GM18507 (cell line): ENCODE results near the gene SUPT20HL1.
"Not testable (repeated sequence)": the region's sequence is repeated elsewhere in the genome, so short reads cannot be mapped to it uniquely, and the experiment has no call there.

Experiments used
- DNase-seq: peaks from one replicate; pipeline ENCODE4 v3.0.0; 2011; ENCODE audit warnings: low read depth; ENCODE audit not compliant: insufficient read length; ENCODE audit errors: extremely low spot score
- FAIRE-seq: peaks from 2 replicates; lab custom pipeline; 2011; peaks lifted over from hg19 to GRCh38; lab: Jason Lieb, UNC

The SUPT20HL1 gene

DNA sequence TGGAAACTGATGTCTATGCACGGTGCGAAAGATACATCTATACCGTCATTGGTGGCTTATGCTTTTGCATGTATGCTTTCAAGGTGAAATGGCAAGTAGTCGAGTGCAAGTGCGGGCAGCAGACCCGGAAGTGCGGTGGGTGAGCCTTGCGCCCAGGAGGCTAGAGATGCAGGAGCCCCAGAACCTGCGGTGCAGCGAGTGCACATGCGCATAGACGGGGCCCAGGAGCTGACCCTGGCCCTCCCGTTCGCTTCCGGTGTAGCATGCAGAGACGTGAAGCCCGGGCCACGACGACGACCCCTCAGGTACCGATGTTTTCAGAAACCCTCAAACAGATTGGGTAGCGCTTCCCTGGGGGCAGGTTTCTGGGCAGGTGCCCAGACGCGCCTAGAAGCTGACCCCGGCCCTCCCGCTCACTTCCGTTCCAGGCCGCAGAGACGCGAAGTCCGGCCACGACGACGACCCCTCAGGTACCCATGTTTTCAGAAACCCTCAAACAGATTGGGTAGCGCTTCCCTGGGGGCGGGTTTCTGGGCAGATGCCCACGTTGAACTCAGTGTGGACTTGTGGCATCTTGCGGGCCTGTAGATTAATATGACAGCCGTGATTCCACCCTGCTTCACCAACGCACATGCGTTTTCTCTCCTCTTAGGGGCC is 1.8 kb downstream of the SUPT20HL1 start:
- not testable (repeated sequence) for FAIRE-seq, DNase-seq

DNA sequence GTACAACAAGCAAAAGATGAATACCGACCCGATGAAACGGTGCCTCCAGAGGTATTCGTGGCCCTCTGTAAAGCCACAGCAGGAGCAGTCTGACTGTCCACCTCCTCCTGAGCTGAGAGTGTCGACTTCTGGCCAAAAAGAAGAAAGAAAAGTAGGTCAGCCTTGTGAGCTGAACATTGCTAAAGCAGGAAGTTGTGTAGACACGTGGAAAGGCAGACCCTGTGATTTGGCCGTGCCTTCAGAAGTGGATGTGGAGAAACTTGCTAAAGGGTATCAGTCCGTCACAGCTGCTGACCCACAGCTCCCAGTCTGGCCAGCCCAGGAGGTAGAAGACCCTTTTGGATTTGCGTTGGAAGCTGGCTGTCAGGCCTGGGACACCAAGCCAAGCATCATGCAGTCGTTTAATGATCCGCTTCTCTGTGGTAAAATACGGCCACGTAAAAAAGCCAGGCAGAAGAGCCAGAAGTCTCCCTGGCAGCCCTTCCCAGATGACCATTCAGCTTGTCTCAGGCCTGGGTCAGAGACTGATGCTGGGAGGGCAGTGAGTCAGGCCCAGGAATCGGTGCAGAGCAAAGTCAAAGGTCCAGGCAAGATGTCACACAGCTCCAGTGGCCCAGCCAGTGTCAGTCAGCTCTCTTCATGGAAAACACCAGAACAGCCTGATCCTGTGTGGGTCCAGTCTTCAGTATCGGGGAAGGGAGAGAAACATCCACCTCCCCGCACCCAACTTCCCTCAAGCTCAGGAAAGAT is 3.2 kb downstream of the SUPT20HL1 start:
- not testable (repeated sequence) for DNase-seq, FAIRE-seq

DNA sequence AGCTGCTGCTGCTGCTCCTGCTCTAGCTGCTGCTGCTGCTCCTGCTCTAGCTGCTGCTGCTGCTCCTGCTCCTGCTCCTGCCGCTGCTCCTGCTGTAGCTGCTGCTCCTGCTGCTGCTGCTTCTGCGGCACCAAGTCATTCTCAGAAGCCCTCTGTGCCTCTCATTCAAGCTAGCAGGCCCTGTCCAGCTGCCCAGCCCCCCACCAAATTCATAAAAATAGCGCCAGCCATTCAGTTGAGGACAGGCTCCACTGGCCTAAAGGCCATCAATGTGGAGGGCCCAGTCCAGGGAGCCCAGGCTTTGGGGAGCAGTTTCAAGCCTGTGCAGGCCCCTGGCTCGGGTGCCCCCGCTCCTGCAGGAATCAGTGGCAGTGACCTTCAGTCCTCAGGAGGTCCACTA is 3.9 kb downstream of the SUPT20HL1 start:
- no peak for FAIRE-seq
- DNase-seq, result no peak

DNA sequence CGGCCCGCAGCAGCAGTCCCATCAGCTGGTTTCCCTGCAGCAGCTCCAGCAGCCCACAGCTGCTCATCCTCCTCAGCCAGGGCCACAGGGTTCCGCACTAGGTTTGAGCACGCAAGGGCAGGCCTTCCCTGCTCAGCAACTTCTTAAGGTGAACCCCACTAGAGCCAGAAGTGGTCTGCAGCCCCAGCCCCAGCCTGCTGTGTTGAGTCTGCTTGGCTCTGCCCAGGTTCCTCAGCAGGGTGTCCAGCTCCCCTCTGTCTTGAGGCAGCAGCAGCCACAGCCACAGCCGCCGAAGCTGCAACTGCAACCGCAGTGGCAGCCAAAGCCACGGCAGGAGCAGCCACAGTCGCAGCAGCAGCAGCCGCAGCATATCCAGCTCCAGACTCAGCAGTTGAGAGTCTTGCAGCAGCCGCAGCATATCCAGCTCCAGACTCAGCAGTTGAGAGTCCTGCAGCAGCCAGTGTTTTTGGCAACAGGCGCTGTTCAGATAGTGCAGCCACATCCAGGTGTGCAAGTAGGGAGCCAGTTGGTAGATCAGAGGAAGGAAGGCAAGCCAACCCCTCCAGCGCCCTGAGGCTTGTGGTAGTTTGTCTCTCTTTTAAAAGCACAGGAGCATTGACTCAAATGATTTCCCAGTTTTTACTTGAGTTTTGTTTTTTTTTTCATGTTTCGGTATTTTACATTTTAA is 4.6 kb downstream of the SUPT20HL1 start:
- FAIRE-seq, result no peak
- DNase-seq, result no peak

DNA sequence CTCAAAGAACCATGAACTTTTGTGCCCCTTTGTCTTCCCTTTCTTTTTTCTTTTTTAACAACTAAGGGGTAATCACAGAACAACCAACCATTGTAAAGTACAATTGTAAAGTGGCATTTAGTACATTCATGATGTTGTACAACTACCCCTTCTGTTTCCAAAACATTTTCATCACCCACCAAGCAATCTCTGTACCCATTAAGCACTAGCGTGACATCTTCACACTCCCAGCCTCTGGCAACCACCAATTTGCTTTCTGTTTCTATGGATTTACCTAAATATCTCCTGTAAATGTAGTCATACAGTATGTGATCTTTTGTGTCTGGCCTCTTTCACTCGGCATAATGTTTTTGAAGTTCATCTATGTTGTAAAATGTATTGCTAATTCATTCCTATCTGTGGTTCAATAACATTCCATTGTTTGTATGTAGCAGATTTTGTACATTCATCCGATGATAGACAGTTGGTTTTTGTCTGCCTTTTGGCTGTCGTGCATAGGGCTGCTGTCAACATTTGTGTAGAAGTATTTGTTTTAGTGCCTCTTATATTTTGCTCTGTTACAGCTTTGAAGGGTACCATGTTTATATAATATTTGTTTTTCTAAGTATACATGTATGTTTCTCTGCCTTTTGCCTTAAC is 6.4 kb downstream of the SUPT20HL1 start:
- FAIRE-seq, result peak; percentile 24
- DNase-seq, result not testable (repeated sequence)

DNA sequence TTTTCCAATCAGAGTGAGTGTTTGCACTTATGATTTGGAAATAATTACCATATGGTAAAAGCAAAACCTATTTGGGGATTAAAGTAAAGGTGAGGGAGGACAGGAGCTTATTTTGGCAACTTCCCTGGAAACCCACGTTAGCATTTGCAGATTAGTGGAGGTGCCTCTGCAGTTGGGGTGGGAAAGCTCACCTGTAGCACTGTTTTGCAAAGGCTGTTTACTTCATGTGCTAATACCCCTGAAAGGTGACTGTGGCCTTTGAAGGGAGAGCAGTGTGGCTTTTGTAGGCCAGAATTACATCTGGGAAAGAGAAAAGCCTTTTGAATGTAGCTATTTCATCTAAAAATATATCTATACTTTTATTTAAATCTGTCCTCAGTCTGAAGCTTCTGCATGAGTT is 9.4 kb downstream of the SUPT20HL1 start:
- DNase-seq, result no peak
- FAIRE-seq, result no peak

DNA sequence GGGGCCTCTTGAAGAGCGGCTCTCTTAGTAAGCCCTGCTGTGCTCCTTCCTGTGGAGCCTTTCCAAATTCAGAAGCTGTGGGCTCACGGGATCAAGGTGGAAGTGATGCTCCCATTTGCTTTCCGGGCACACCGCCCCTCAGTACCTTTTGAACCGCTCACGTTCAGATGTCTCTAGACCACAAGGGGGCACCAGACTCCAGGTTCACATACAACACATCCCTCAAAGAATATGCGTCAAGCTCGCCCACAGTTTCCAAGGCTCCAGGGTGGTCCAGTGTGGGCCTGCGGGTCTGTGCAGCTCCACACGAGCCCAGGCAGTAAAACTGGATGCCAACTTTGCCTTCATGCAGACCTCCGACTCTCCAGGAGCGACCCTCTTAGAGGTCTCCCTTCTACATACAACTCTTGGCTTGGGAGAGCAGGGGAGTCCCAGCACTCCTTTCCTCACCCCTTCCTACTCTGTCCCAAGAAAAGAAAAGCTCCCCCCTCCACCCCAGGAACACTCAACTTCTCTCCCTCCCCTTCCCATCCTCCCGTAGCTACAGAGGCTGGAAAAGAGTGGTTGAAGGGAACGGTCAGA is 11.0 kb downstream of the SUPT20HL1 start:
- peak; percentile 17 for DNase-seq
- FAIRE-seq, result peak; percentile 64

DNA sequence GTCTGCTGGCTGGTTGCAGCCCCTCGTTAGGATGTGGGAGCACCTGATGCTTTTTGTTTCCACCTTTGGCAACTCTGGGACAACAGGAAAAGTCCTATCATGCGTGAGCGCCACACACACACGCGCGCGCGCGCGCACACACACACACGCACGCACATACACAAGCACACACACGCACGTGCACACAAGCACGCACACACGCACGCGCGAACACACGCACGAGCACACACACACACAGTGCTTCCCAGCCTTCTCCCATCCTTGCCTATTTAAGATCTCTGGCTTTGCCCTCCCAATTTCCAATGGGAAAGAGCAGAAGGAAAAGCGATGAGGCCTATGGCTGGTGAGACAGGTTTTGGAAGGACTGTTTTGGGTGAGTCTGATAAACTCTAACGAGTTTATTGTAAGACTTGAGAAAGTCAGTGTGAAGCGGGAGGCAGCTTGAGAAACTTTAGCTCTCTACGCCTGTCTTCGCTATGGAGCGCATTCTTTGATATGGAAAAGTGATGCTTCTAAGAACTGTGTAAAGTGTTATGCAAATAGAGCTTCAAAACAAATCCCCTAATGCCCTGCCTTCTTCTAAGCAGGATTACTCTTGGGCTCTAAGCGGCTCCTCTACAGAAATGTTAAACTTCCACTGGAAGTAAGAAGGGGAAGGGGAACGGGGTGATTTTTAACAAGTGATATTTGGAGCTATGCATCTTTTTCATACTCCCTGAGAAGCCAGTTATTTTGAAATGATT is 11.8 kb downstream of the SUPT20HL1 start:
- DNase-seq (no peak), FAIRE-seq (peak; percentile 21)

DNA sequence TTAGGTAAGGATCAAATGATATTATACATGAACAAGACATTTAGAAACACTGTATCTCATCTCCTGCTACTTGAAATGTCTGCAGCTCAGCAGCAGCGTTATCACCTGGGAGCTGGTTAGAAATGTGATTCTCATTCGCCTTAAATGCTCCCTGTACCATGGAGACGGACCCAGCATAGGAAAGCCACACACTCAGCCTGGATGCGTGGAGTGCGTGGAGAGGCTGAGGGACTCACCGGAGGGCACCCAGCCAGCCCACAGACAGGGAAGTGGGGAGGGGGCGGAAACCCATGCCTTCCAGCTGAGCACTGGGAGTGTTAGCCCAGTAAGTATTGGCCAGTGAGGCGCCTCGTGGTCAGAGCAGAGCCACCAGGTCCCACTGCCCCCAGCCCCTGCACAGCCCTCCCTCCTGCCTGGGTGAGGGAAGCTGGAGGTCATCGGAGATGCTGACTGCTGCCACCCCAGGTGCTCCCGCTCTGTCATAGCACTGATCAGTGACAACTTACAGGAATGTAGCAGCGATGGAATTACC is 15.2 kb downstream of the SUPT20HL1 start:
- FAIRE-seq (no peak), DNase-seq (no peak)

DNA sequence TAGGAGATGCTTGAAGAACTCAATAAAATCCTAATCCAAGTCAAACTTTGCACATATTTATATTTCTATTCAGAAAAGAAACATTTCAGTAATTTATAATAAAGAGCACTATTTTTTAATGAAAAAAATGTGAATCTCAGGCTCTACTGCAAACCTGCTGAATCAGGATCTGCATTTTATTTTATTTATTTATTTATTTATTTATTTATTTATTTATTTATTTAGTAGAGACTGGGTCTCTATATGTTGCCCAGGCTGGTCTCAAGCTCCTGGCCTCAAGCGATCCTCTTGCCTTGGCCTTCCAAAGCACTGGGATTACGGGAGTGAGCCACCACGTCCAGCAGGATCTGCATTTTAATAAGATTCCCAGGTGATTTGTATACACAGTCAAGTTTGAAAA is 16.0 kb downstream of the SUPT20HL1 start:
- no peak for DNase-seq
- no peak for FAIRE-seq

DNA sequence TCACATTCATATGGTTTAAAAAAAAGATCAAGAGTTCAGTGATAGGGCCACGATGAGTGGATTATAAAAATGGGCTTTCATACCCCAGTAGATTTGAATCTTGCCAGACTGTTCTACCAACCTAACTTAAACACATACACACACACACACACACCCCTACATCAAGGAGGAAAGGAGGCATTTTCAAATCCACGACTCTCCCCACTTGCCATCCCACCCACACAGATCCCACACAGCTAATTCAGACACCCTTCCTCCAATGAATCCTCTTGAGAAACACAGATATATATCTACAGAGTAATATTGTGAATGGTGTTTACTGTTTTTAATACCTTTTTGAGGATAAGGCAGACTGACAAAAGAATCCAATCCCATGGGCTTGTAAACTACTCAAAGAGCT is 16.8 kb downstream of the SUPT20HL1 start:
- FAIRE-seq (no peak), DNase-seq (no peak)

DNA sequence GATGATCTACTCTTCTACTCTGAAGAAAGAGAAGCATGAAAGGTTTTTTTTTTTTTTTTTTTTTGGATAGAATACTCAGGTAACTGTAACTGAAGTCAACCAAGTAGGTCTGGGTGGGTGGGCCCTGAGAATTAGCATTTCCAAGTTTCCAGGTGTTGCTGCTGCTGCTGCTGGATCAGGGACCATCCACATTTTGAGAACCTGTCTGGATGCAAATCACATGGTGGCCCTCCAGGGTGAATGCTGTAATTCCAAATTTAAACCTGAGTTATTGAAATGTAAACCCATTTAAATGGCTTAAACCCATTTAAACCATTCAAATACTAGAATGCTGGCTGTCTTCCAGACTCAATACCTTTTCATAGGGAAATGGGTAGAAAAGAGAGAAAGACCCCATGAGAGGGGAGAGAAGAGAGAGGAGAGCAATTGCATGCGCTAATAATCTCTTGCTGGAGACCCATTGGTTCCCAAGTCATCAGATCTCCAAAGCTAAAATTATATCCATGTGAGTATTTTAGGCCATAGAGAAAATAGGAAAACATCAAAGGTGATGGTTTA is 17.6 kb downstream of the SUPT20HL1 start:
- no peak for FAIRE-seq
- no peak for DNase-seq

DNA sequence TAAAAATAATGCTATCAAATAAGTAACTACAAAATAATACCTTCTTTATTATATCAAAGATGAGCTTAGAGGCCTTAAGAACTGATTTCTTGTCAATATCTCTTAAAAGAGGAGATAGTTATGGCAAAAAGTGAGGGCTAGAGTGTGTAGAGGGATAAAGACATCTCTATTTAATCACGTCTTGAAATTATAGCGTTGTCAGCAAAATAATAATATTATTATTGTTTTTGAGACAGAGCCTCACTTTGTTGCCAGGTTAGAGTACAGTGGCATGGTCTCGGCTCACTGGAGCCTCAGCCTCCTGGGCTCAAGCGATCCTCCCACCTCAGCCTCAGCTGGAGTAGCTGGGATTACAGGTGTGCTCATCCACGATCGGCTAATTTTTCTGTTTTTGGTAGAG is 18.3 kb downstream of the SUPT20HL1 start:
- FAIRE-seq, result no peak

DNA sequence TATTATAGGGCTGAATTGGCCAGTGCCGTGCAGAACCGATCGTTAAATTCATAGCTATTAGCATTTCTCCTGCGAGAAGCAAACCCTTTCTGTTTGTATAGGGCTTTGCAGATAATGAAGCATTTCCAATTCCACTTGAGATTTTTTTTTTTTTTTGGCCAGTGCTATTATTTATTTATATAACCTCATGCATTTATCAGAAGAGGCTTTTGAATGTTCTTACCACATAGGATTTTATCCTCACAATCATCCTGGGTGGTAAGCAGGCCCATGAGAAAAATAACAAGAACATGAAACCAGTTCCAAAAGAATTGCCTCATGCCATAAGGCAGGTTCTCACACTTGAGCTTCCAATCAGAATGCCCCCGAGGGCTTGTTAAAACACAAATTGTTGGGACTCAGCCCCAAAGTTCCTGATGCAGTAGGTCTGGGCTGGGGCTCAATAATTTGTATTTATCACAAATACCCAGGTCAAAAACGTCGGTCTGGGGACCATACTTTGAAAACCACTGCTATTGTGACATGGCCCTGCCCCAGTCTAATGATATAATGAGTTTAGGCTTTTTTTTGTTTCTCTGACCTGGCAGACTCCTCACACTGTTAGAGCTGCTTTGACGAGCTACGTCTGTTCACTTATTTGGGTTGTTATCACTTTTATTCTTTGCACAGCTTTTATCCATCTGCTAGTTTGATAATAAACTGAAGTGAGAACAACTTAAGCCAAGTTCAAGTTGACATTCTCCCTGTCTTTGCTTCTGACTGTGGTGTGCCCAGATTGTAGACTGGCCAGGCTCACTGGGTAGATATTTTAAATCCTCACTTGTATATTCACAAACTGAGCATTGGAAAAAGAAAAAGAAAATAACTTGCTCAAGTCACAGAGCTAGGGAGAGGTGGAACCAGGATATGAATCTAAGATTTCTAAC is 20.1 kb downstream of the SUPT20HL1 start:
- no peak for DNase-seq
- FAIRE-seq, result no peak

More for the DNA sequence above, 18.3 kb downstream of the SUPT20HL1 start:
- no peak for DNase-seq

DNA sequence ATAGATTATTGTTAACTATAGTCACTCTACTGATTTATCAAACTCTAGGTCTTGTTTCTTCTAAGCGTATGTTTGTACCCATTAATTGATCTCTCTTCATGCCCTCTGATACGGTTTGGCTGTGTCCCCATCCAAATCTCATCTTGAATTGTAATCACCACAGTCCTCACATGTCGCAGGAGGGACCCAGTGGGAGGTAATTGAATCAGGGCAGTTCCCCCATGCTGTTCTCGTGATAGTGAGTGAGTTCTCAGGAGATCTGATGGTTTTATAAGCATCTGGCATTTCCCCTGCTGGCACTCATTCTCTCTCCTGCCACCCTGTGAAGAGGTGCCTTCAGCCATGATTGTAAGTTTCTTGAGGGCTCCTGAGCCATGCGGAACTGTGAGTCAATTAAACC is 21.9 kb downstream of the SUPT20HL1 start:
- DNase-seq, FAIRE-seq: not testable (repeated sequence)

DNA sequence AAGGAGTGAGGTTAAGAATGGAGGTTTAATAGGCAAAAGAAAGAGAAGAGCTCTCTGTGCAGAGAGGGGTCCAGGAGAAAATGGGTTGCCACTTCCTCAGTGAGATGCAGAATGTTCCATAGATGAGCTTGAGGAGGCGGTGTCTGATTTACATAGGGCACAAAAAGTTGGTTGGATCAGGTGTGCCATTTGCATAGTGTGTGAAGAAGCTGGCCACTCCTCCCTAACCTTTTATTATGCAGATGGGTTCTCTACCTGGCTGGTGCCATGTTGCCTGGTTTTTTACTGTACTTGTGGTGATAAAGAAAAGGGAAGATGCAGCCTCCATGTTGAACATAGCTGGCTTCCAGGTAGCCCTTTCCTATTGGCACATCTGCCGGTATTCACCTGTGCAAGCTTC is 27.3 kb downstream of the SUPT20HL1 start:
- no peak for FAIRE-seq
- DNase-seq, result no peak

DNA sequence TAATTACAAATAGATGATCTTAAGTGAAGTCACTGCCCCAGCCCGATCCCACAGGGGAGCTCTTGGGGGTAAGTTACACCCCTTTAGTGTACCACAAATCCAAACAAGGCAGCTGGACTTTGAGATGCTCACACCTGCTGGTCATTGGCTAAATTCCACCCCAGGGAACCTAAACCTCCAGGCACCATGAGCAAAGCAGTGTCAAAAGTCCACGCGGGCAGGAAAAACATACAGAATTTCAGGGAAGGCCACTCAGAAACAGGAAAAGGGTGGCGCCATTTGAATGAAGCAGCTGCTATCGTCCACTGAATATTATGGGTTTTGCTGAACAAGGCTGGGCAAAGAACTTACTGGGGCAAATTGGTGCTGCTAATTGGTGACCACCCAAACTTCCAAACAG is 30.9 kb downstream of the SUPT20HL1 start:
- no peak for DNase-seq
- no peak for FAIRE-seq

DNA sequence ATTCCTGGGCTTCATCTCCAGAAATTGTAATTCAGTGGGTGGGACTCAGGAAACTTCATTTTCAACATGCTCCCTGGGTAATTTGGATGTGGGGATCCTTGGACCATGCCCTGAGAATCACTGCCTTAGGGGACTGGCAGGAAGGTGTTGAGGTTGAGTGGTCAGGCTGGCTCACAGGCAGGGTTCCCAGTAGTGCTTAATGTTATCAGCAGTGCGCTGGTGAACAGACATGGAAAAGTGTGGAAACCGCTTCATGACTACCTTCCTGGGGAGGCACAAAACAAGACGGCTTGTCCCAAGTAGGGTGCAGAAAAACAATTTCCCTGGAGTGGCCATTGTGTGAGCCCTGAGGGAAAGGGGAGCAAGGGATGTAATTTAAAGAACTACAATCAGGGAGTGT is 31.4 kb downstream of the SUPT20HL1 start:
- FAIRE-seq (no peak), DNase-seq (no peak)
